Muscle layer of duodenum (tissue), 2 donors: ENCODE data around the gene COX6B2.

ENCODE experiments used
- H3K27ac ChIP-seq: one replicate; pipeline ENCODE4 v1.7.0; 2013; ENCODE audit warnings: mild to moderate bottlenecking, low read length
- H3K27me3 ChIP-seq: one replicate; pipeline ENCODE4 v1.7.0; 2013; ENCODE audit warnings: low read depth, mild to moderate bottlenecking, control low read depth, low read length
- H3K36me3 ChIP-seq, 2 donors: one replicate each; pipeline ENCODE4 v1.7.0; 2013; ENCODE audit warnings: low read length in 2 of 2, control low read depth in 1 of 2, mild to moderate bottlenecking in 1 of 2; ENCODE audit not compliant: insufficient read depth in 2 of 2, control insufficient read depth in 1 of 2
- H3K4me1 ChIP-seq, 2 donors: one replicate each; pipeline ENCODE4 v1.7.0; 2013; ENCODE audit warnings: low read length in 2 of 2, mild to moderate bottlenecking in 2 of 2, control low read depth in 1 of 2, moderate library complexity in 1 of 2; ENCODE audit not compliant: insufficient read depth in 2 of 2, control insufficient read depth in 1 of 2
- H3K4me3 ChIP-seq, 2 donors: one replicate each; pipeline ENCODE4 v1.7.0; 2013; ENCODE audit warnings: low read length in 2 of 2, low read depth in 1 of 2, mild to moderate bottlenecking in 1 of 2
- H3K9me3 ChIP-seq, 2 donors: one replicate each; pipeline ENCODE4 v1.7.0; 2013; ENCODE audit warnings: low read length in 2 of 2, control low read depth in 1 of 2, mild to moderate bottlenecking in 1 of 2; ENCODE audit not compliant: control insufficient read depth in 1 of 2
- donor health status: healthy.

The COX6B2 gene

GRCh38 chr19:55389386-55390317 lies 35.1 kb upstream of the COX6B2 start:
- Histone ChIP-seq H3K9me3 (no peaks in the 10 kb centered on the region), H3K27ac (no peak overlapping the region), H3K4me3 (no peak overlapping the region), H3K36me3 (peaks cover 23 to 33% of the 10 kb centered on the region in 2 donors), H3K4me1 (peaks cover 22 to 36% of the 10 kb centered on the region in 2 donors), H3K27me3 (no peaks in the 10 kb centered on the region)

- Histone ChIP-seq H3K4me3 (peak overlapping the region; percentile 92 to 97), H3K4me1 (peaks cover 24 to 46% of the 10 kb centered on the region in 2 donors), H3K36me3 (peaks cover 23 to 33% of the 10 kb centered on the region in 2 donors), H3K9me3 (no peaks in the 10 kb centered on the region), H3K27me3 (no peaks in the 10 kb centered on the region), H3K27ac (no peak overlapping the region)
Observed at GRCh38 chr19:55387736-55388497, 33.4 kb upstream of the COX6B2 start.

- Histone ChIP-seq H3K36me3 (peaks cover 23 to 33% of the 10 kb centered on the region in 2 donors), H3K9me3 (no peaks in the 10 kb centered on the region), H3K27me3 (no peaks in the 10 kb centered on the region), H3K27ac (peak overlapping the region; percentile 85), H3K4me1 (peaks cover 24 to 46% of the 10 kb centered on the region in 2 donors), H3K4me3 (peak overlapping the region; percentile 92 to 97)
Observed at GRCh38 chr19:55386493-55386971, 32.0 kb upstream of the COX6B2 start.

GRCh38 chr19:55385724-55386492 lies 31.4 kb upstream of the COX6B2 start, which contains the start of gene RPL28:
TSS of gene RPL28 (plus strand) at chr19:55385932. CDS start at chr19:55386358, 426 bp downstream.
- H3K9me3 ChIP-seq = no peaks in the 10 kb centered on the region
- peak within 1 kb of the TSS; percentile 92 to 97 for H3K4me3 ChIP-seq
- peaks cover 23 to 33% of the 10 kb centered on the region in 2 donors for H3K36me3 ChIP-seq
- H3K27me3 ChIP-seq = no peaks in the 10 kb centered on the region
- H3K27ac ChIP-seq = peak within 1 kb of the TSS; percentile 99
- peaks cover 24 to 46% of the 10 kb centered on the region in 2 donors for H3K4me1 ChIP-seq

- peaks cover 24 to 46% of the 10 kb centered on the region in 2 donors for H3K4me1 ChIP-seq
Observed at GRCh38 chr19:55384920-55385723, 30.6 kb upstream of the COX6B2 start.

GRCh38 chr19:55384131-55384919 lies 29.8 kb upstream of the COX6B2 start, which contains the start of gene TMEM238:
TSS of gene TMEM238 (minus strand) at chr19:55384292. CDS start at chr19:55384259, 33 bp downstream.
- Histone ChIP-seq H3K9me3 (no peaks in the 10 kb centered on the region), H3K4me1 (peaks cover 24 to 39% of the 10 kb centered on the region in 2 donors), H3K36me3 (peaks cover 12 to 20% of the 10 kb centered on the region in 2 donors), H3K27me3 (no peaks in the 10 kb centered on the region), H3K4me3 (peak within 1 kb of the TSS; percentile 92 to 97), H3K27ac (peak within 1 kb of the TSS; percentile 99)

More at GRCh38 chr19:55384920-55385723, 30.6 kb upstream of the COX6B2 start:
- Histone ChIP-seq H3K36me3 (peaks cover 18 to 28% of the 10 kb centered on the region in 2 donors), H3K27ac (peak overlapping the region; percentile 99), H3K9me3 (no peaks in the 10 kb centered on the region), H3K27me3 (no peaks in the 10 kb centered on the region), H3K4me3 (peak overlapping the region; percentile 92 to 97)

GRCh38 chr19:55383279-55384130 lies 29.0 kb upstream of the COX6B2 start:
- no peak overlapping the region for H3K27ac ChIP-seq
- H3K4me1 ChIP-seq = peaks cover 21 to 34% of the 10 kb centered on the region in 2 donors
- H3K9me3 ChIP-seq = no peaks in the 10 kb centered on the region
- peaks cover 3 to 12% of the 10 kb centered on the region in 2 donors for H3K36me3 ChIP-seq
- no peaks in the 10 kb centered on the region for H3K27me3 ChIP-seq
- H3K4me3 ChIP-seq = peak overlapping the region in 1 of 2 donors; percentile 97

GRCh38 chr19:55382522-55383054 lies 28.1 kb upstream of the COX6B2 start:
- Histone ChIP-seq H3K27ac (no peak overlapping the region), H3K4me1 (peaks cover 14 to 29% of the 10 kb centered on the region in 2 donors), H3K36me3 (peaks cover 0 to 3% of the 10 kb centered on the region in 2 donors), H3K4me3 (no peak overlapping the region), H3K27me3 (peaks cover 4% of the 10 kb centered on the region), H3K9me3 (no peaks in the 10 kb centered on the region)

- no peaks in the 10 kb centered on the region for H3K9me3 ChIP-seq
- peaks cover 8 to 24% of the 10 kb centered on the region in 2 donors for H3K4me1 ChIP-seq
- no peak overlapping the region for H3K27ac ChIP-seq
- peaks cover 0 to 3% of the 10 kb centered on the region in 2 donors for H3K36me3 ChIP-seq
- peaks cover 6% of the 10 kb centered on the region for H3K27me3 ChIP-seq
- H3K4me3 ChIP-seq = no peak overlapping the region
Observed at GRCh38 chr19:55382013-55382412, 27.5 kb upstream of the COX6B2 start.
